GM21526 (cell line): ENCODE measurements around the gene TMEM86B.
"Not testable (repeated sequence)": the region's sequence is repeated elsewhere in the genome, so short reads cannot be mapped to it uniquely, and the experiment has no call there.

ENCODE experiments used
- ATAC-seq: cut with Tn5 transposase; IDR thresholded peaks from one replicate; pipeline ENCODE4 v1.9.1; 2021; ENCODE audit warnings: moderate library complexity; ENCODE audit not compliant: unreplicated experiment, low FRiP score

The TMEM86B gene

GRCh38 chr19:55224038-55224665 is 4.4 kb downstream of the TMEM86B start:
- no peak for ATAC-seq

- no peak for ATAC-seq
Measured at GRCh38 chr19:55223291-55224037, 5.1 kb downstream of the TMEM86B start.

- no peak for ATAC-seq
Measured at GRCh38 chr19:55220525-55220924, 8.0 kb downstream of the TMEM86B start.

GRCh38 chr19:55216461-55217198 is 11.9 kb downstream of the TMEM86B start:
- ATAC-seq, result no peak

GRCh38 chr19:55213547-55213946 is 15.0 kb downstream of the TMEM86B start:
- ATAC-seq, result no peak

GRCh38 chr19:55212447-55212846 is 16.1 kb downstream of the TMEM86B start:
- ATAC-seq, result no peak

GRCh38 chr19:55209693-55210472 is 18.7 kb downstream of the TMEM86B start:
- ATAC-seq, result no peak

- no peak for ATAC-seq
Measured at GRCh38 chr19:55208880-55209692, 19.5 kb downstream of the TMEM86B start, which contains the start of gene PTPRH. Gene PTPRH (minus strand): TSS chr19:55209501. CDS start chr19:55209433, 68 bp downstream.

- no peak for ATAC-seq
Measured at GRCh38 chr19:55206664-55207500, 21.7 kb downstream of the TMEM86B start.

GRCh38 chr19:55202199-55202598 is 26.4 kb downstream of the TMEM86B start:
- ATAC-seq, result not testable (repeated sequence)

GRCh38 chr19:55199620-55200204 is 28.9 kb downstream of the TMEM86B start:
- no peak for ATAC-seq

- no peak for ATAC-seq
Measured at GRCh38 chr19:55198651-55199050, 29.9 kb downstream of the TMEM86B start.

GRCh38 chr19:55197528-55197927 is 31.0 kb downstream of the TMEM86B start:
- no peak for ATAC-seq

GRCh38 chr19:55196803-55197202 is 31.8 kb downstream of the TMEM86B start:
- no peak for ATAC-seq

GRCh38 chr19:55193481-55193880 is 35.1 kb downstream of the TMEM86B start:
- no peak for ATAC-seq

GRCh38 chr19:55189403-55189835 is 39.1 kb downstream of the TMEM86B start:
- ATAC-seq, result no peak

GRCh38 chr19:55188625-55189024 is 39.9 kb downstream of the TMEM86B start:
- no peak for ATAC-seq

GRCh38 chr19:55186080-55186479 is 42.5 kb downstream of the TMEM86B start:
- ATAC-seq, result no peak
